Gastrocnemius medialis (tissue), 4 donors: Measurements from ENCODE around the gene ZNF865.

Experiments
- POLR2A ChIP-seq, 2 donors: fragments of 450-650 bp; IDR thresholded peaks; one replicate each; pipeline ENCODE4 v1.6.1; 2017; ENCODE audit warnings: antibody characterized with exemption in 2 of 2, mild to moderate bottlenecking in 2 of 2, moderate library complexity in 2 of 2
- TF ChIP-seq, protein P1 (sequence below), 5 experiments: fragments of 450-650 bp in 3 of 5; fragments of 200-600 bp in 2 of 5; sonication (generic) in 2 of 5; IDR thresholded peaks in 4 of 5; conservative IDR thresholded peaks in 1 of 5; 1 replicate in 4 of 5; 2 replicates in 1 of 5; pipeline ENCODE4 v1.5.1; 2016 to 2019; ENCODE audit warnings: antibody characterized with exemption in 5 of 5, mild to moderate bottlenecking in 3 of 5, moderate library complexity in 3 of 5

DNA sequence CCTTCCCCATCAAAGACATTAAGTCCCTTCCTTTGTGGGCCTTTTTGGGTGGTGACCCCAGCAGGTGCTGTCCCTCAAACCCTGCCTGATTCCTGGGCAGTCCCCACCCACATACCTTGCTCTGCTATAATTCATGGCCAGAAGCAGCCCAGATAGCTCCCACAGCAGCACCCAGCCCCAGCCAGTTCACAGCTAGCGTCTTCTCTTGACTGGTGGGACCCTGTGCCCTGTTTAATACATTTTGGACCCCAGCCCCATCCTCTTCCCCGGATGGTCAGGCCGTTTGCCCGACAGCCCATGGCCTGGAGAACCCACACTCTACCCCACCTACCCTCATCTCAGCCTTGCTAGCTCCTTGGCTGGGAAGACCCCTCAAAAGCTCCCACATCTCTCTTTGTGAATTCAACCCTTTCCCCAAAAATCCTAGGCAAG, 44.7 kb downstream of the ZNF865 start:
- no peak for TF ChIP-seq POLR2A (IDR thresholded peaks at IDR 0.05)
- TF ChIP-seq, protein P1, sequence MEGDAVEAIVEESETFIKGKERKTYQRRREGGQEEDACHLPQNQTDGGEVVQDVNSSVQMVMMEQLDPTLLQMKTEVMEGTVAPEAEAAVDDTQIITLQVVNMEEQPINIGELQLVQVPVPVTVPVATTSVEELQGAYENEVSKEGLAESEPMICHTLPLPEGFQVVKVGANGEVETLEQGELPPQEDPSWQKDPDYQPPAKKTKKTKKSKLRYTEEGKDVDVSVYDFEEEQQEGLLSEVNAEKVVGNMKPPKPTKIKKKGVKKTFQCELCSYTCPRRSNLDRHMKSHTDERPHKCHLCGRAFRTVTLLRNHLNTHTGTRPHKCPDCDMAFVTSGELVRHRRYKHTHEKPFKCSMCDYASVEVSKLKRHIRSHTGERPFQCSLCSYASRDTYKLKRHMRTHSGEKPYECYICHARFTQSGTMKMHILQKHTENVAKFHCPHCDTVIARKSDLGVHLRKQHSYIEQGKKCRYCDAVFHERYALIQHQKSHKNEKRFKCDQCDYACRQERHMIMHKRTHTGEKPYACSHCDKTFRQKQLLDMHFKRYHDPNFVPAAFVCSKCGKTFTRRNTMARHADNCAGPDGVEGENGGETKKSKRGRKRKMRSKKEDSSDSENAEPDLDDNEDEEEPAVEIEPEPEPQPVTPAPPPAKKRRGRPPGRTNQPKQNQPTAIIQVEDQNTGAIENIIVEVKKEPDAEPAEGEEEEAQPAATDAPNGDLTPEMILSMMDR (IDR thresholded peaks at IDR 0.05 in 4 of 5, conservative IDR thresholded peaks at IDR 0.05 in 1 of 5) = no peak
